GM23338 (cell line): ENCODE data around the gene IPCEF1.

Experiments
- EZH2 ChIP-seq: fragments of 200-600 bp; sonication (generic); IDR thresholded peaks from one replicate; pipeline ENCODE4 v1.8.0; 2017; ENCODE audit warnings: antibody characterized with exemption, mild to moderate bottlenecking, low read depth; ENCODE audit not compliant: unreplicated experiment
- EZH2phosphoT487 ChIP-seq: fragments of 200-600 bp; sonication (generic); IDR thresholded peaks from one replicate; pipeline ENCODE4 v1.8.1; 2018; ENCODE audit warnings: antibody characterized with exemption; ENCODE audit not compliant: unreplicated experiment
- NANOG ChIP-seq: IDR thresholded peaks from 2 replicates; pipeline ENCODE4 v1.6.1; 2016; ENCODE audit warnings: antibody characterized with exemption, borderline replicate concordance
- POLR2AphosphoS5 ChIP-seq: IDR thresholded peaks from 2 replicates; pipeline ENCODE4 v1.6.1; 2016; ENCODE audit warnings: antibody characterized with exemption, low read depth
- ZNF114 ChIP-seq: fragments of 250-450 bp; sonication (Bioruptor Pico); IDR thresholded peaks from 2 replicates; pipeline ENCODE4 v1.5.0; 2020; ENCODE audit warnings: mild to moderate bottlenecking, moderate library complexity
- TF ChIP-seq, protein P1 (sequence below), 2 experiments: fragments of 200-600 bp in 1 of 2; sonication (generic) in 1 of 2; conservative IDR thresholded peaks; 2 replicates each; pipeline versions ENCODE4 v1.5.1 to v1.6.1; 2016 to 2017; ENCODE audit warnings: antibody characterized with exemption in 2 of 2, low read depth in 2 of 2, mild to moderate bottlenecking in 2 of 2, moderate library complexity in 1 of 2

DNA sequence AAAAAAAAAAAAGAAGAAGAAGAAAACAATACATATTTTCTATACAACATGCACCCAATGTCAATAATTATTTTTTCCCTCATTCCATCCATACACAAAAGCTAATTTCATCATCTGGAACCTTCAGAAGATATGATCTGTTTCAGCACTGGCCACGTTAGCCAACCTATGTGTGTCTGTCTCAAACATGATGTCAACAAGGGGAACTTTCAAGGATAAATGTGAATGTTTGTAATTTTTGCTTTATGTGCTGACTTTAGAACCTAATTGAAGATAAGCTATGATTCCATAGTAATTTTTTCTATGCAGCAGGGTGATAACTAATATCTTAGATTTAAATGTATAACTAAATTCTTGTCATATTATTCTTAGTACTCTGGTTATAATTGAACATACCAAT is 37.9 kb downstream of the IPCEF1 start:
- TF ChIP-seq, protein P1, sequence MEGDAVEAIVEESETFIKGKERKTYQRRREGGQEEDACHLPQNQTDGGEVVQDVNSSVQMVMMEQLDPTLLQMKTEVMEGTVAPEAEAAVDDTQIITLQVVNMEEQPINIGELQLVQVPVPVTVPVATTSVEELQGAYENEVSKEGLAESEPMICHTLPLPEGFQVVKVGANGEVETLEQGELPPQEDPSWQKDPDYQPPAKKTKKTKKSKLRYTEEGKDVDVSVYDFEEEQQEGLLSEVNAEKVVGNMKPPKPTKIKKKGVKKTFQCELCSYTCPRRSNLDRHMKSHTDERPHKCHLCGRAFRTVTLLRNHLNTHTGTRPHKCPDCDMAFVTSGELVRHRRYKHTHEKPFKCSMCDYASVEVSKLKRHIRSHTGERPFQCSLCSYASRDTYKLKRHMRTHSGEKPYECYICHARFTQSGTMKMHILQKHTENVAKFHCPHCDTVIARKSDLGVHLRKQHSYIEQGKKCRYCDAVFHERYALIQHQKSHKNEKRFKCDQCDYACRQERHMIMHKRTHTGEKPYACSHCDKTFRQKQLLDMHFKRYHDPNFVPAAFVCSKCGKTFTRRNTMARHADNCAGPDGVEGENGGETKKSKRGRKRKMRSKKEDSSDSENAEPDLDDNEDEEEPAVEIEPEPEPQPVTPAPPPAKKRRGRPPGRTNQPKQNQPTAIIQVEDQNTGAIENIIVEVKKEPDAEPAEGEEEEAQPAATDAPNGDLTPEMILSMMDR (conservative IDR thresholded peaks at IDR 0.05; ENCODE audit: low read depth in 2 of 2), result no peak
- no peak for TF ChIP-seq EZH2
- no peak for TF ChIP-seq POLR2AphosphoS5
- TF ChIP-seq EZH2phosphoT487, result no peak
- no peak for TF ChIP-seq NANOG
- TF ChIP-seq ZNF114 (CRISPR knock-in tag), result no peak
